Ishikawa (cell line): ENCODE results near the gene KNTC1.

ENCODE experiments used
- CEBPB ChIP-seq: IDR thresholded peaks from 2 replicates; pipeline ENCODE4 v1.6.1; 2012
- CREB1 ChIP-seq: IDR thresholded peaks from 2 replicates; pipeline ENCODE4 v1.6.1; 2012; ENCODE audit warnings: low read depth
- EGR1 ChIP-seq: IDR thresholded peaks from 2 replicates; pipeline ENCODE4 v1.6.1; 2012
- EP300 ChIP-seq: IDR thresholded peaks from 2 replicates; pipeline ENCODE4 v1.6.1; 2012; ENCODE audit warnings: borderline replicate concordance
- FOXM1 ChIP-seq: IDR thresholded peaks from 2 replicates; pipeline ENCODE4 v1.6.1; 2012; ENCODE audit warnings: low read depth, borderline replicate concordance
- MAX ChIP-seq: IDR thresholded peaks from 2 replicates; pipeline ENCODE4 v1.6.1; 2012
- NFIC ChIP-seq: IDR thresholded peaks from 2 replicates; pipeline ENCODE4 v1.6.1; 2012
- RAD21 ChIP-seq: IDR thresholded peaks from 2 replicates; pipeline ENCODE4 v1.6.1; 2012; ENCODE audit warnings: low read depth
- REST ChIP-seq: IDR thresholded peaks from 2 replicates; pipeline ENCODE4 v1.6.1; 2012; ENCODE audit warnings: low read depth, mild to moderate bottlenecking
- TAF1 ChIP-seq: IDR thresholded peaks from 2 replicates; pipeline ENCODE4 v1.6.1; 2012; ENCODE audit warnings: low read depth, mild to moderate bottlenecking
- TCF12 ChIP-seq: IDR thresholded peaks from 2 replicates; pipeline ENCODE4 v1.6.1; 2012; ENCODE audit warnings: low read depth
- TEAD4 ChIP-seq: IDR thresholded peaks from 2 replicates; pipeline ENCODE4 v1.6.1; 2012
- YY1 ChIP-seq: IDR thresholded peaks from 2 replicates; pipeline ENCODE4 v1.6.1; 2012; ENCODE audit warnings: low read depth
- ZBTB7A ChIP-seq: IDR thresholded peaks from 2 replicates; pipeline ENCODE4 v1.6.1; 2012; ENCODE audit warnings: low read depth
- TF ChIP-seq, protein P1 (sequence below): IDR thresholded peaks from 2 replicates; pipeline ENCODE4 v1.6.1; 2012

KNTC1 gene

DNA sequence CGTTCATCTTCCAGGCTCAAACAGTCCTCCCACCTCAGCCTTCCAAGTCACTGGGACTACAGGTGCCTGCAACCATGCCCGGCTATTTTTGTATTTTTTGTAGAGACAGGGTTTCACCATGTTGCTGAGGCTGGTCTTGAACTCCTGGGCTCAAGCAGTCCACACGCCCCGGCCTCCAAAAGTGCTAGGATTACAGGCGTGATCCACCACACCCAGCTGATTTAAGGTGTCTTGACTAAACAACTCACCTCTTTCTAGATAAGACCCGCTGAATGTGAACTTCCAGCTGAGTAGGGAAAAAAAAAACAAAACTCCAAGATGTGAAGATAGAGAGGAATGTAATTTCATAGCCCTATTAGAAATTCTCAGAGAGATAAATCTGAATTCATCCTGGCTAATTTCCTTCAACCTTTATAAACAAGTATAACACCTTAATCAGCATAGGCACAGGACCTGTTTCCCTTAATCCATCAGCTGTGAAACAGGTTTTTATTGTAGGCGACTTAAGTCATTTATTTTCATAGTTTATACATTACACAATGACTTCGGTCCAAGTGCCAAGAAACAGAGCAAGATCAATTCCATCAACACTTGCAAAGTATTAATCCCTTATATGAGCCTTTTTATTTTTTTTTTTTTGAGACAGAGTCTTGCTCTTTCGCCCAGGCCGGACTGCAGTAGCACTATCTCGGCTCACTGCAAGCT, 124.6 kb downstream of the KNTC1 start:
- no peak for TF ChIP-seq YY1
- TF ChIP-seq EP300 = no peak
- no peak for TF ChIP-seq ZBTB7A
- no peak for TF ChIP-seq FOXM1
- no peak for TF ChIP-seq EGR1
- no peak for TF ChIP-seq CEBPB
- no peak for TF ChIP-seq CREB1
- no peak for TF ChIP-seq TAF1
- TF ChIP-seq, protein P1, sequence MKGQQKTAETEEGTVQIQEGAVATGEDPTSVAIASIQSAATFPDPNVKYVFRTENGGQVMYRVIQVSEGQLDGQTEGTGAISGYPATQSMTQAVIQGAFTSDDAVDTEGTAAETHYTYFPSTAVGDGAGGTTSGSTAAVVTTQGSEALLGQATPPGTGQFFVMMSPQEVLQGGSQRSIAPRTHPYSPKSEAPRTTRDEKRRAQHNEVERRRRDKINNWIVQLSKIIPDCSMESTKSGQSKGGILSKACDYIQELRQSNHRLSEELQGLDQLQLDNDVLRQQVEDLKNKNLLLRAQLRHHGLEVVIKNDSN = no peak
- TF ChIP-seq RAD21 = no peak
- no peak for TF ChIP-seq NFIC
- no peak for TF ChIP-seq REST

DNA sequence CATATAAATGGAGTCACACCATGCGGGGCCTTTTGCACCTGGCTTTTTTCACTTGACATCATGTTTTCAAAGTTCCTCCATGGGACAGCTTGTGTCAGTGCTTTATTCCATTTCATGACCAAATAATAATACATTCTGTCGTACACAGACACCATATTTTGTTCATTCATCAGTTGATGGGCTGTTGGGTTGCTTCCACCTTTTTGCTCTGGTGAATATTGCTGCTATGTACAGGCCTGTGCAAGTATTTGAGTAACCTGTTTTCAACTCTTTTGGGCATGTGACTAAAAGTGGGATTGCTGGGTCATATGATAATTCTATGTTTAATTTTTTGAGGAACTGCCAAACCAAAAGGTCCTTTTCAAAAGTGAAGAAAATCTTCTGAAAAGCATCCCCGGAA, 129.2 kb downstream of the KNTC1 start:
- TF ChIP-seq TAF1 (no peak), MAX (no peak), ZBTB7A (no peak), CREB1 (no peak), TEAD4 (no peak), NFIC (no peak), FOXM1 (no peak), EP300 (no peak), EGR1 (no peak)
- TF ChIP-seq, protein P1 = no peak

DNA sequence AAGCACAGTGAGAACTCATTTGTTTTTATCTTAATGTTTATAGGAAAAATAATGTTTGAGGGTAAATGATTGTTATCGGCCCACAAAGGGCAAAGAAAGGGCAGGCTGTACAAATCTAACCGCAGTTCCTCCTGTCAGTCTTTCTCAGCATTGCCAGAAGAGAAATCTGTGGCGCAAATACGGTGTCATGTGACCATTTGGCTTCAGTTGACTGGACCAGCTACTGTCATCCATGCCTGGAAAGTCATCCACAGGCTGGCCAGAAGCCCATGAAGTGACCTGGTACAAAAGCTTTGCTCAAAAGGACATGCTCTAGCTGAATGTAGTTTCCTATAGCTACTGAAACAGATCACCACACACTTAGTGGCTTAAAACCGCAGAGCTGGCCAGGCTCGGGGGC, 132.5 kb downstream of the KNTC1 start:
- no peak for TF ChIP-seq CEBPB

DNA sequence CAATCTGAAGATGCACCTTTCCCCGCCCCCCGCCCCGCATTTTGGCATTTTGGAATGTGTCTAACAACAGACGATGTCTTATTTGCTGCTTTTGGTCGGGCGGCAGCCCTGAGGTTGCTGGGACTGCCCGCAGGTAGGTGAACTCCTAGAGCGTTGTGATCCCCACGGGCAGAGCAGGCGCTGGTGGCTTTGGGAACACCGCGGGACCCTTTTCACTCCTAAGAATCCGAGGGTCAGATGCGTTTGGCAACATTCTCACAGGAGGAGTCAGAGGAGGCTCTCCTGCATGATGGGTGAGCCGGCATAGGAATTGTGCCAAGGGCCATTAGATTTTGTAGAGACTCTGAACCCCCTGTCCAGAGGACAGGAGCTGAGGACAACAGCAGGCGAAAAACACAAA, 134.2 kb downstream of the KNTC1 start:
- TF ChIP-seq EP300 (no peak), CEBPB (no peak), NFIC (no peak)

- TF ChIP-seq EP300 = no peak
- TF ChIP-seq TCF12 = no peak
- TF ChIP-seq CREB1 = no peak
- no peak for TF ChIP-seq NFIC
- TF ChIP-seq FOXM1 = no peak
- no peak for TF ChIP-seq YY1
- no peak for TF ChIP-seq MAX
- TF ChIP-seq EGR1 = no peak
- TF ChIP-seq, protein P1 = no peak
- TF ChIP-seq REST = no peak
- TF ChIP-seq CEBPB = no peak
- TF ChIP-seq ZBTB7A = no peak
- no peak for TF ChIP-seq TAF1
- TF ChIP-seq TEAD4 = no peak
- no peak for TF ChIP-seq RAD21
Observed at GRCh38 chr12:122661938-122662337, 134.9 kb downstream of the KNTC1 start.

GRCh38 chr12:122665349-122665748, 138.3 kb downstream of the KNTC1 start:
- TF ChIP-seq TCF12 = no peak
- TF ChIP-seq, protein P1 = no peak
- no peak for TF ChIP-seq YY1
- TF ChIP-seq REST = no peak
- TF ChIP-seq CREB1 = no peak
- no peak for TF ChIP-seq ZBTB7A
- TF ChIP-seq TAF1 = no peak
- TF ChIP-seq TEAD4 = no peak
- no peak for TF ChIP-seq EGR1
- TF ChIP-seq CEBPB = no peak
- no peak for TF ChIP-seq NFIC
- no peak for TF ChIP-seq FOXM1
- TF ChIP-seq MAX = no peak
- no peak for TF ChIP-seq EP300
- no peak for TF ChIP-seq RAD21
